Small intestine (tissue), 7 donors: Measurements from ENCODE around the gene NDUFV2. TPM values are rescaled to one million over a fixed set of nuclear protein-coding genes. Genes with fewer than 3 reads are reported as not detected.

Experiments used
- DNase-seq, 2 donors: peaks; one replicate each; pipeline versions ENCODE4 v3.0.0 to v3.0.0-alpha.2; 2013
- FAIRE-seq: peaks from 2 replicates; lab custom pipeline; 2012; peaks lifted over from hg19 to GRCh38; lab: Jason Lieb, UNC
- H3K27ac ChIP-seq, 3 donors: one replicate each; pipeline ENCODE4 v1.5.1; 2013; ENCODE audit warnings: low read length in 2 of 3, mild to moderate bottlenecking in 2 of 3, control low read depth in 1 of 3, inconsistent platforms in 1 of 3, low read depth in 1 of 3, moderate library complexity in 1 of 3
- H3K27me3 ChIP-seq, 3 donors: one replicate each; pipeline ENCODE4 v1.6.1; 2013; ENCODE audit warnings: low read length in 3 of 3, inconsistent platforms in 1 of 3; ENCODE audit not compliant: control insufficient read depth in 3 of 3, insufficient read depth in 3 of 3
- H3K36me3 ChIP-seq, 3 donors: one replicate each; pipeline ENCODE4 v1.6.1; 2013; ENCODE audit warnings: low read length in 3 of 3, inconsistent platforms in 1 of 3, low read depth in 1 of 3, mild to moderate bottlenecking in 1 of 3, moderate library complexity in 1 of 3; ENCODE audit not compliant: control insufficient read depth in 3 of 3, insufficient read depth in 2 of 3
- H3K4me1 ChIP-seq, 3 donors: one replicate each; pipeline ENCODE4 v1.6.1; 2013; ENCODE audit warnings: low read length in 2 of 3, inconsistent platforms in 1 of 3, low read depth in 1 of 3, mild to moderate bottlenecking in 1 of 3, moderate library complexity in 1 of 3; ENCODE audit not compliant: control insufficient read depth in 3 of 3, insufficient read depth in 2 of 3
- H3K4me3 ChIP-seq, 3 donors: one replicate each; pipeline ENCODE4 v1.5.1; 2013; ENCODE audit warnings: low read length in 3 of 3, control low read depth in 1 of 3, inconsistent platforms in 1 of 3, low read depth in 1 of 3, mild to moderate bottlenecking in 1 of 3, moderate library complexity in 1 of 3
- H3K9me3 ChIP-seq, 2 donors: one replicate each; pipeline ENCODE4 v1.6.1; 2013; ENCODE audit warnings: low read depth in 1 of 2, low read length in 1 of 2; ENCODE audit not compliant: control insufficient read depth in 2 of 2, insufficient read depth in 1 of 2
- WGBS, 3 donors: extraction: QIAGEN DNeasy Blood & Tissue Kit; methylation state at CpG; one replicate each; pipeline ENCODE4 v1.1.7; 2013; 5-methylcytosine and 5-hydroxymethylcytosine counted together
- polyA plus RNA-seq, 4 donors: library from polyadenylated mRNA; stranded (reverse) in 3 of 4; unstranded in 1 of 4; fragments of 200-250 nt in 3 of 4; fragments of 120-200 nt in 1 of 4; gene quantifications; one replicate each; pipeline versions ENCODE4 v1.2.1 to v1.2.3, GENCODE V29; 2013
- donor health status: healthy with polysubstance abuse.
- donor health status: control.
- donor health status: control.
- donor health status: Bipolar disorder and iron deficiency.
- donor health status: healthy.

Gene NDUFV2
- polyA plus RNA-seq, 4 donors = 125 to 300 (median 208) TPM

- Histone ChIP-seq H3K27me3 (no peaks in the 10 kb centered on the region), H3K4me1 (peaks cover 0 to 10% (median 2%) of the 10 kb centered on the region in 3 donors), H3K36me3 (peaks cover 0 to 23% (median 9%) of the 10 kb centered on the region in 3 donors), H3K9me3 (no peaks in the 10 kb centered on the region), H3K27ac (no peak overlapping the region), H3K4me3 (no peak overlapping the region)
- 83 to 87% (median 86%) methylated on average over 4 of the region's 4 CpGs for WGBS, 3 donors
- FAIRE-seq = no peak
- no peak for DNase-seq
These were observed 27.7 kb downstream of the NDUFV2 start for GRCh38 chr18:9130195-9130594.

- H3K36me3 ChIP-seq = peaks cover 0 to 21% (median 10%) of the 10 kb centered on the region in 3 donors
- H3K27ac ChIP-seq = no peak overlapping the region
- no peak for DNase-seq
- WGBS, 3 donors = 40 to 59% (median 53%) methylated on average over 2 of the region's 2 CpGs
- H3K27me3 ChIP-seq = no peaks in the 10 kb centered on the region
- H3K4me3 ChIP-seq = no peak overlapping the region
- H3K4me1 ChIP-seq = peaks cover 0 to 11% (median 2%) of the 10 kb centered on the region in 3 donors
- no peaks in the 10 kb centered on the region for H3K9me3 ChIP-seq
- no peak for FAIRE-seq
These were observed 28.3 kb downstream of the NDUFV2 start for GRCh38 chr18:9130806-9131205.

- Histone ChIP-seq H3K4me1 (peaks cover 0 to 11% (median 2%) of the 10 kb centered on the region in 3 donors), H3K36me3 (peaks cover 0 to 13% (median 5%) of the 10 kb centered on the region in 3 donors), H3K9me3 (no peaks in the 10 kb centered on the region), H3K27me3 (no peaks in the 10 kb centered on the region), H3K4me3 (no peak overlapping the region), H3K27ac (no peak overlapping the region)
- FAIRE-seq = no peak
- WGBS, 3 donors = 96 to 100% (median 98%) methylated on average over 4 of the region's 4 CpGs
- DNase-seq = no peak
These were observed 30.1 kb downstream of the NDUFV2 start for GRCh38 chr18:9132628-9133027.

- DNase-seq (peak in 1 of 2 donors; percentile 18), FAIRE-seq (no peak)
- Histone ChIP-seq H3K4me1 (peaks cover 0 to 11% (median 2%) of the 10 kb centered on the region in 3 donors), H3K27ac (peak overlapping the region in 1 of 3 donors; percentile 54), H3K4me3 (no peak overlapping the region), H3K27me3 (no peaks in the 10 kb centered on the region), H3K36me3 (peaks cover 0 to 13% (median 5%) of the 10 kb centered on the region in 3 donors), H3K9me3 (no peaks in the 10 kb centered on the region)
- 64 to 86% (median 71%) methylated on average over 2 of the region's 2 CpGs for WGBS, 3 donors
These were observed 30.7 kb downstream of the NDUFV2 start for GRCh38 chr18:9133225-9133624.

- Histone ChIP-seq H3K9me3 (no peaks in the 10 kb centered on the region), H3K4me3 (peak overlapping the region in 2 of 3 donors; percentile 82 to 91), H3K27me3 (no peaks in the 10 kb centered on the region), H3K36me3 (peaks cover 0 to 8% (median 3%) of the 10 kb centered on the region in 3 donors), H3K4me1 (peaks cover 2 to 19% (median 5%) of the 10 kb centered on the region in 3 donors), H3K27ac (peak overlapping the region; percentile 92 to 100 (median 95))
- no peak for FAIRE-seq
- 25 to 49% (median 42%) methylated on average over 12 of the region's 12 CpGs for WGBS, 3 donors
- DNase-seq = no peak
These were observed 32.8 kb downstream of the NDUFV2 start for GRCh38 chr18:9135081-9135911.

- peak overlapping the region; percentile 49 to 91 (median 82) for H3K4me3 ChIP-seq
- H3K4me1 ChIP-seq = peaks cover 2 to 19% (median 5%) of the 10 kb centered on the region in 3 donors
- H3K36me3 ChIP-seq = peaks cover 0 to 8% (median 3%) of the 10 kb centered on the region in 3 donors
- peak overlapping the region; percentile 92 to 100 (median 95) for H3K27ac ChIP-seq
- DNase-seq (peak in 1 of 2 donors; percentile 67), FAIRE-seq (no peak)
- H3K27me3 ChIP-seq = no peaks in the 10 kb centered on the region
- WGBS, 3 donors = 0 to 2% (median 1%) methylated on average over 33 of the region's 33 CpGs
- H3K9me3 ChIP-seq = no peaks in the 10 kb centered on the region
These were observed 33.4 kb downstream of the NDUFV2 start for GRCh38 chr18:9135912-9136314.

GRCh38 chr18:9136315-9137155 is 34.0 kb downstream of the NDUFV2 start, which contains the start of gene ANKRD12:
Gene ANKRD12, plus strand, starts transcription at chr18:9136781. Its CDS starts 45,652 bp downstream, at chr18:9182433.
- no peak for FAIRE-seq
- 0% methylated on average over 59 to 95 of the region's 95 CpGs for WGBS, 3 donors

More at GRCh38 chr18:9136315-9137155, 34.0 kb downstream of the NDUFV2 start, which contains the start of gene ANKRD12:
- Histone ChIP-seq H3K4me3 (peak within 1 kb of the TSS; percentile 82 to 97 (median 85)), H3K36me3 (peaks cover 0 to 8% (median 3%) of the 10 kb centered on the region in 3 donors), H3K4me1 (peaks cover 2 to 19% (median 9%) of the 10 kb centered on the region in 3 donors), H3K9me3 (no peaks in the 10 kb centered on the region), H3K27me3 (no peaks in the 10 kb centered on the region), H3K27ac (peak within 1 kb of the TSS; percentile 97 to 100 (median 100))
- DNase-seq = peak; percentile 96 to 99
